PC-9 (cell line): Measurements from ENCODE around the gene FAM174A.

Source experiments
- CTCF ChIP-seq: fragments of 200-600 bp; sonication (generic); conservative IDR thresholded peaks from 2 replicates; pipeline ENCODE4 v1.6.1; 2017; ENCODE audit warnings: mixed run types, antibody characterized with exemption, mild to moderate bottlenecking, moderate library complexity
- EZH2 ChIP-seq: fragments of 200-600 bp; sonication (generic); IDR thresholded peaks from 2 replicates; pipeline ENCODE4 v1.8.0; 2017; ENCODE audit warnings: antibody characterized with exemption, low read depth

GRCh38 chr5:100615362-100615761 lies 80.2 kb downstream of the FAM174A start:
- TF ChIP-seq CTCF (no peak), EZH2 (no peak)
